ENCODE measurements around the gene WWTR1.

WWTR1 gene

DNA sequence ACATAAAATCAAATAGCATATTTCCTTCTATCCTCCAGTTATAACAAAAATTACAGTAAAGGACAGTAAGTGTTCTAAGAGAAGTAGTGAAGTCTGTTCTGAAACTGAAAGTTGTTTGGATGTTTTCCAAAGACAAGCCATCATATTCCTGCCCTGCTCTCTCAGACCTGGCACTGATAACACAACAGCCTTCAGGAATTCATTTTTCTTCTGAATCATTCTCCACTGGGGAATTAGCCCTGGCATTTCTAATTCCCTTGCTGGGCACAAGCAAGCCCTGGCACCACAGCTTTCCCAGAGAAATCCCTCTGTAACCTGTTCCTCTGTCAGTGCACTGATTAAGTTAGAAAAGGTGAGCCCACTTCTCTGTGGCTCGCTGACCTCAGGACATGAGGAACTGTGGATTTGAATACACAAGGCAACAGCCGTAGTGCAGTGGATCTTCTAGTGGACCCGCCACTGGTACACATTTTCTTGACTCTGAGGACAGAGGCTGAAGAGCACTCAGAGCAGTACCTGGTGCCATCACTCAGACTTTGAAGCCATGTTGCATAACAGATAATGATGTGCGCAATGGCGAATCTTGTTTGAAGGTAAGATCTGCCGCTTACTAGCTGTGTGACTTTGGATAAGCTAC lies 61.6 kb downstream of the WWTR1 start:
- DNase-seq: no peak

- no peak for DNase-seq
Measured at GRCh38 chr3:149593418-149594160, 64.2 kb downstream of the WWTR1 start.

DNA sequence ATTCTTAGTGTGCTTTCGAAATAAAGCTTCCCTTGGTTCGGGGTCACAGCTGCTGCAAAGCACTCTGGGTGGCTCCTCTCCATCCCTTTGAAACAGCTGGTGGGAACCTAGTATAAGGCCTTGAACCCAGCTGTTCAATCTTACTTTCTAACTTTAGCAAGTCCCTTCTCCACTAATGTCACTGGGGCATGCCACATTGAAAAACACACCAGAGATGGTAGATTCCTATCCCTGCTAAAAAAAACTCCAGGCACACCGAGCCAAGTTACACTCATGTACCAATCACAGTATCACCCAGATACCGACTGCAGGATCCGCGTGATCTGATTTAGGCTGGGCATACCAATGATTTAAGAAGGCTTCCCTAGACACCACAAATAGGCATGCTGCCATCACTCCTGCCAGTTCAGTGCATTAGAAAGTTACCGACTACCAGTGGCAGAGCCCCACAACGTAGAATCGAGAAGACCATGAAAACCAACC lies 65.0 kb downstream of the WWTR1 start:
- DNase-seq: peak in 1 of 58 donors; percentile 2

GRCh38 chr3:149590691-149591441 lies 67.0 kb downstream of the WWTR1 start:
- DNase-seq: no peak

DNA sequence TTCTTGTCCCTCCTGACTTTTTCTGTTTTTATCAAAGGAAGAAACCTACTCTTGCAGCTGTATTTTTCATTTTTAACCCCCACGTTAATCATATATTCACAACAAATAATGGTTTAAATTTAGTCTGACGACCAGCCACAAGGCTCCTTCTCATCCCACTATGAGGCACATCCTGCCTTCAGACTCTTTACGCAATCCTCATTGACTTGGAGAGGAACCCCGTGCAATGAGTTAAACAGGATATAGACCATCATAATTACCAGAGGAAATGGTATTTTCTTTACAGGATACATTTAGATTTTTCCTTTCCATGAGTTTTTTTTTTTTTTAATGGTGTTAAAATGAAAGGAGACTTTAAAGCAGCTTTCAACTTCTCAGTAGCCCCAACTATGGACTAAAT lies 68.5 kb downstream of the WWTR1 start:
- DNase-seq: no peak

DNA sequence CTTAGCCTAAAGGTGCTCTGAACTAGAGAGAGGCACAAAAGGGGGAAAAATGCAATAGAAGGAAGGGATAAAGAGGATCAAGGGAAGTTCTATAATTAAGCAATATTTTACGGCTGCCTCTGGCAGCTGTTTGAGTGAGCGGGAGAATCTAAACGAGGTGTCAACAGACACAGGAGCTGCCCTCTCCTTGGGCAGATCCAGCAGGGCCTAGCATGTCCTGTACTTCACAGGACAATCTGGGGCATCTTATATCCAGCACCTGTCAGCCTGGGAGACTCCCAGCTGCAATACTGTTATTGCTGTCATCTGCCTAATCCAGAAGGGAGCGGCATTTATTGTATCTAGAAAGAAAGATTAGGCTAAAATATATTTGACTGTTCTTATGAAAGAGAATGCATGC lies 68.9 kb downstream of the WWTR1 start:
- no peak for DNase-seq

DNA sequence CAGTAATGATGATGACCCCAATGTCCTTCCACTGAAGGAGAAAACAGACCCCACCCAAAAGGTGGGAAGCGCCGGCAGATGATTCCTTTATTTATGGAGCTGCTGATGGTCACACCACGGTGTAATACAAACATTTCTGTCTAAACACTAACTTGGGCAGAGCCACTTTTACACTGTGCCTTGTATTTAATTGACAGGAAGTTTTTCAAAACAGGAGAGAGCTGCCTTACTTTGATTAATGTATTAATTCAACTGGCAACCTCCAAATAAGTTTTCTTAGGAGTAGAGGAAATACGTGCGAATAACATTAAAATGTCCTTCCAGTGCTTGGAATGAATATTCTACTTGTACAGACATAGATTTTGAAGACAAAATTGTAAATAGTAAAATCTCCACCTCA lies 70.4 kb downstream of the WWTR1 start:
- DNase-seq: no peak

- DNase-seq: no peak
Measured at GRCh38 chr3:149586871-149587270, 71.0 kb downstream of the WWTR1 start.

DNA sequence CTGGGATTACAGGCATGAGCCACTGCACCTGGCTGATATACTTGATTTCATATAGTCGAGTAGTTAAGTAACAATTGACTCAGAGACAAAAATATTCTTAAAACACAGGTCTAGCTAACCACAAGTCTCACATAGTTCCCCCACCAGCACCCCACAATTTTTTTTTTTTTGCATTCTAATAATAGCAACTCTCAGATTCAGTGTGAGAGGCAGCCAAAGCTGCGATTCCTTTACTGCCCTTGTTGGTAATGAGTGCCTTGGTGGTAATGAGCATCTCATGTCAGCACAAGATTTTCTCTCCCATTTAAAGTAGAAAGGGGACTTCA lies 72.5 kb downstream of the WWTR1 start:
- no peak for DNase-seq

DNA sequence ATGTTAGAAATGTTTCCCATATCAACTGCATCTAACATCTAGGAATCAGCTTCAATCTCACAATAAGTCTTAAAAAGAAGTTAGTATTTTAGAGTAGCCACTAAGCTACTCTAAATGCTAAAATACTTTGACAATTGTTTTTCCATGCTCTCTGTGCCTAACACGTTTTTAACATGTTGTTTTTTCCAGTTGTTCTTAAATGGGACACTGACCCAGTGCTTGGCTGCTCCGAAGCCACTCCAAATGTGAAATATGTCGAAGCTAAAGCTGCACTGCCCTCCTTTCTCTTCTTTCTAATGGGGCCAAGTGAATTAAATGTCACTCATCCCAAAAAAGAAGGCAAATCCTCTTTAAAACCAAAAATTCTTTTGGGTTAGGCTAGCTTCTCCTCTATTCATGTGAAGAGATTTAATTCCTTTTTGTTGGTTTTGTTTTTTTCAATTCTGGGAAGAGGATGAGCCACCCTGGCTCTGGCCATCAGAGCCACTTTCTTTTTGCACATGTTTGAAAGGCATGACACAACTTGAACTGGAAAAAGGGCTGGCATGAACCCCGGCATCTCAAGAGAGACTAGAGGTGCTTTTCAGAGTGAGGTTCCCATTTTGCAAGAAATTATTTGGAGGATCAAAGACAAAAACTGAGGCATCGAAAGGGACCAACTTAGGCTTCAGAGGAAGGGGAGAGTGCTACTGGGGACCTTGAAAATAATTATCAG lies 73.7 kb downstream of the WWTR1 start:
- peak in 2 of 58 donors; percentile 5 to 10 for DNase-seq

GRCh38 chr3:149582395-149582794 lies 75.4 kb downstream of the WWTR1 start:
- DNase-seq: no peak

DNA sequence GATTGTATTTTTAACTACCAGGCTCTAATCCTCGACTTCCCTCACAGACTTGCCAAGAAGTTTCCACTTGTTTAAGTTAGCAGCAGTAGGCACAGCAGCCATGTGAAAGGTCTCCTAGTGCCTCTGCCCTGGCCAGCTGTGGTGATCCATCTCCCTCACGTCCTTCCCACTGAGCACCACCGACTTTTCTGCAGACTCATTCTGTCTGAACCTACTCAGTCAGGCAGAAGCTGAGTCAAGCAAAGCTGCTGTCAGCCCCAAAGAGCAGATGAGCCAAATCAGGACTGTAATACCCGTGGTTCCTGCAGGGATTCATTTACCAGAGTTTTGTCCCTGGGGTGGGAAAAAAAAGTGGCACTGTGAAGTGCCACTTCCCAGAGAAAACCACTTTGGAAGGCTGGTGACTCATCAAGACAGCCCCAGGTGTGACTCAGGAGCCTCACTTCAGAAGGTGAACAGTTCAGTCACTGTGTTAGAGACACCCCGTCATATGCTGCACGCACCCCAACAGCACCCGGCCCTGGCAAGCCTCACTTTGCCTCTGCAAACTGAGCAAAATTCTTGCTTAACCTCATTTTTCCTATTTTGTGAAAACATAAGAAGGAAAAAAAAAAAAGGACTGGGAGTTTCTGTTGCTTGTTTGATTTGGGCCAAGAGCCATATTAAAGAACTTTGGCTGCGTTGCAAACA lies 76.0 kb downstream of the WWTR1 start:
- DNase-seq: peak in 23 of 58 donors; percentile 2 to 42 (median 17)

DNA sequence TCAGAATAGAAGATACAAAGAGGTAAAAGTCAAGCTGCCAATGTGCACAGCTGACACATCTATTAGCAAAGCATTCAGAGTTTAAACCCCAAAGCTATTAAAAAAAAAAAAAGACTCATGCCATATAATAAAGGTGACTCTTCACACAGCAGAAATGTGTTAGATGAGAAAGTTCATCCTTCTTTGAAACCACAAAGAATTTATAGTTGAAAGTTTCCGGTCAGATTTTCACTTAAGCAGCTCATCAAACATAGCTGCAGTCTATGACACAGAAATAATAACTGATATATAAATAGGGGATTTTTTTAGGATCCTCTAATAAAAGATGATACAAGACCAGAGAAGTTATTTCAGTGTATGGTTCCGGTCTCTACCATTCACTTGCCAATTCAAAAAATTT lies 76.6 kb downstream of the WWTR1 start:
- no peak for DNase-seq

DNA sequence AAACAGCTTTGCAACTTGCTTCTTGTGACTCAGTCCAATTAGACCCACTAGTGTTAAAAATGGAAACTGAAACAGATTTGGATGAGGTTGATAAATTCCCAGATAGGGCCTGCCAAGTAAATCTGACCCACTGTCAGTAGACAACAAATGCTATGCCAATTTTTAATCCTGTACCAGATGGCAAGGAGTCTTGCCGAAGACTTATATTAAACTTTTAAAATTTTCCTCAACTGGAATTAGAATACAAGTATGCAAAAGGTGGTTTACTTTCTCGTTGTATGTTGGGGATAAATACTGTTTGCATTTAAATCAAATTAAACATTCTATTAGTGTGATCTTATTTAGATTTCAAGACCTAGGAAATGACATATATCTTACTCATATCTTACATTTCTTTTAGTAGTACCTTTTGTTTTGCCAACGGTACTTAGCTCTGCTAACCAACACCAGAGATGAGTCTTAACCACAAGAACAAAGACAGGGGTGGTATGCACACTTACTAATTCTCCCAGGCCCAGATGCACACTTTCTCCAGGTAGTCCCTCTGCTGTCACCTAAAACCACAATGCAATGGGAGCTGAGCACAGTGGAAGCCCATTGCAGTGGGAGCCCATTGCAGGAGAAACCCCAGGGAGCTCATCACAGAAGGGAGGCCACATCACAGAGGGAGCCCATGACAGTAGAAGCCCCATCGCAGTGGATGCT lies 77.8 kb downstream of the WWTR1 start:
- DNase-seq: peak in 3 of 58 donors; percentile 10 to 17 (median 15)

DNA sequence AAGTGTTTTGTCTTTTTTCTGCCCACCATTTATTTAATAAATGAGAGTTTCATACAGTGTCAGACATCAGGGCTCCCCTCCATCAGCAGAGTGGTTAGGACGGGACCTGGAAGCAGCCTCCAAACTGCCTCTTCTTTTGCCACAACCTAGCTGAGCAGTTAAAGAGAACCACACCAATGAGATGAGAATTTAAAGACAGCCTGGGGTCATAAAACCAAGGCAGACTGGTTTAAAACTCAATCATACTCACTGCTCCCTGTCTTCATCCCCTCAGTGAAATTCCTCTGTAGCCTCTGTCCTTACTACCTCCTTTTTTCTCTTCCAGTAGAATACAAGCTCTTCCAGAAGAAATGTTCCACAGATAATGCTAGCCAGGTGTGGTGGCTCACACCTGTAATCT lies 78.7 kb downstream of the WWTR1 start:
- DNase-seq: no peak

GRCh38 chr3:149577801-149578200 lies 80.0 kb downstream of the WWTR1 start:
- no peak for DNase-seq

DNA sequence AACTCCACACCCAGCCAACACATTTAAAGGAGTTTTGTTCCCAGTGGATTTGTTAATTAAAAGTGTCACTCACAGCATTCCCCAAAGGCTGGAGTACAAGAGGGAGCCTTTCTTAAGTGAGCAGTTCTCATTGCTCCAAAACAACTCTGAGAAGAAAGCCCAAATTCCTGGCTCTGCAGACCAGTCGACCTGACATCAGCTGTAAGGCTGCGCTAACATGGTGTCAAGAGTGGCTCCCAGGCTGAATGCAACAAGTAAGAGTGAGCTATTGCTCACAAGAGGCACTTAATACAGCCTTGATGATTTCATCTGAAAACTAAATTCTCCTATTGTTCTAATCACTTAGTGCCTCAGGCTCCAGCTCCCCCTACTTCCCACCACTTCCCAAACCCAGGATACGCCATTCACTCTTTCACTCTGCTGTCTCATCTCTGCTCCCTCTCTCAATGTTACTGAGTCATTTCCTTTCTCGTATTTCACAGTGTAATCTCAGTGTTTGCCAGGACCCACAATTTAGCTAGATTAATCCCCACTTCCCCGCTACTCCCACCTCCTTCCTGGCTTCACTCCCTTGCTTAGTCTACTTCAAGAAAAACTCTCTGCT lies 81.8 kb downstream of the WWTR1 start:
- peak in 19 of 58 donors; percentile 9 to 71 (median 46) for DNase-seq

DNA sequence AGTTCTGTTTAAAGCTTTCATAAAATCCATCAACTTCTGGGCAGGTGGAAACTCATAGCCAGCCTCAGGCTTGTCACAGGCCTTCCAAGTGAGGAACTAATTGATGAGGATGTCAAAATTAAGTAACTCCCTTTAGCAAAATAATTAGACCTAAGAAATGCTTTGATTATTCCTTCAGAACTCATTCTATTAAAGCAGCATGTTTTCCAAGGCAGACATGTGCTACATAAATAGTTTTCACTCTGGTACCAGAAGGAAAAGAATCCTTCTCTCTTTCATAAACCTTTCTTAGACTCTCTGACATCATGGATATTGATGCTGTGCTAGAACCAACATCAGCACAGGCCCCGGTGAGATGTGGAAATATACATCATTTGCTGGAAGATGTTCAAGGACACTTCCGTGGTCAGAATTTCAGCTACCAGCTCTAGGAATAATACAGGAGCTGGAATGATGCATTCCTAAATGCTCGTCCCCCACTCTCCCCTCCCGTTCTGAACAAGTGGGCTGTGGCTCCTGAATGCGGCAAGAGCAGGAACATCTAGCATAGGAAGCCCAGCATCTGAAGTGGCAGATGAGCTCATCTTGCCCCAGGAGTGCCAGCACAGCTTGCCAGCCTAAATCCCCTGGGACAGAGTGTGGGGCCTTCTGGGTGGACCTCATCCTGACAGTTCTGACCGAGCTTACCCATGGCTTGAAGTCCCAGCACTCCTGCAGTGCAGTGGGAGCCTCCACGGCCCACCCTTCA lies 82.4 kb downstream of the WWTR1 start:
- peak in 30 of 58 donors; percentile 4 to 71 (median 30) for DNase-seq

DNA sequence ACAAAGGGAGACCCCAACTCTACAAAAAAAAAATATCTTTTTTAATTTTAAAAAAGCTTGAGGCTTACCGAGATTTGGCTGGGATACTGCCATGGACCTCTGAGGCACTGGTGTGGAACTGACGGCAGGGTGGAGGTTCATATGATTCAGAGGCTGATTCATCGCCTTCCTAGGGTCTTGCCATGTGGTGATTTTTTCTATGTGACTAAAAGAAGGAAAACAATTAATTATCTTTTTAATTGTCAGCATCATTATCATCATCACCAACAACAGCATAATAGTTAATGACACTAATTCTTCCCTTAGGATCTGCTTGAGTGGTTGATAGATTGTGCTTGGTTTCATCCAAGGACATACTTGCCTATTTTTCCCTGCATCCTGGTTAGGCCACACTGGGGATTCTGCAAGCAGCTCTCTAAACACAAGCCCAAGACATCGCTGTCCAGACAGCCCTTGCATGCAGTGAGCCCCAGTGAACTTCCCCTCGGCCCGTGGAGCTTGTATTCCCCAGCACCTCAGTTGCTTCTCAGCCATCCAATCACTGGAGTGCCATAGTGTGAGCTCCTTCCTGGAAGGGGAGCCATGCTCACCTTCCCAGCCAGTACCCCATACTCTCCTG lies 84.9 kb downstream of the WWTR1 start:
- DNase-seq: no peak
